ENCODE data around the gene CACNA1C.
A peak's percentile ranks its signal among the peaks of the same experiment; 100 is the strongest.

CACNA1C gene

DNA sequence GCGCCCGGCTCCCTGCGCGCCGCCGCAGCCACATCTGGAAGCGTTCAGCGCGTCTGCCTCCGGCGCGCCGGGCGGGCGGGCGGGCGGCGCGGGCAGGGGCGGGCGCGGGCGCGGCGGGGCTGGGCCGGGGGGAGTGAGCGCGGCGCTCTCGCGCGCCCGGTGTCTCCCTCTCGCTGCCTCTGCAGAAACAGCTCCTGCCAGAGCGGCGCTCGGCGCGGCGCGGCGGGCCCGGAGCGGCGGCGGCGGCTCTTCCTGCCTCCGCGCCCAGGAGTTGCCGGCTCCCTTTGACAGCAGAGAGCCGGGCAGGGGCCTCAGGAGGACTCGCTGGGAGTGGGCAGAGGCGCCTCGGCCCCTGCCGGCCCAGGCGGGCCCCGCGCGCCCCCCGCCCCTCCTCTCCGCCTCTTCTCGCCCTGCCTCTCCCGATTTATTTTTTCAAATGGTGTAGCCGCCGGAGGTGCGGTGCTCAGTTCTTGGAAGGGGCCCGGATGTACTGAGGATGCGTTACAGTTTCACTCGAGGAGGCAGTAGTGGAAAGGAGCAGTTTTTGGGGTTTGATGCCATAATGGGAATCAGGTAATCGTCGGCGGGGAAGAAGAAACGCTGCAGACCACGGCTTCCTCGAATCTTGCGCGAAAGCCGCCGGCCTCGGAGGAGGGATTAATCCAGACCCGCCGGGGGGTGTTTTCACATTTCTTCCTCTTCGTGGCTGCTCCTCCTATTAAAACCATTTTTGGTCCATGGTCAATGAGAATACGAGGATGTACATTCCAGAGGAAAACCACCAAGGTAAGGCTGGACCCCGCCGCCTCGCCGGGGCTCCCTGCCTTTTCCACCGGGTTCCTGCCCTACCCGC lies at the start of gene CACNA1C:
Gene CACNA1C (plus strand): TSS at position 162 of the 853 bp plus-strand sequence. CDS start 576 bp downstream, at position 738.
- DNase-seq (ENCODE audit: low read depth): no peak

- DNase-seq (ENCODE audit: low read depth): peak; percentile 2
These were observed 49.1 kb upstream of the CACNA1C start for GRCh38 chr12:2003676-2004112.

DNA sequence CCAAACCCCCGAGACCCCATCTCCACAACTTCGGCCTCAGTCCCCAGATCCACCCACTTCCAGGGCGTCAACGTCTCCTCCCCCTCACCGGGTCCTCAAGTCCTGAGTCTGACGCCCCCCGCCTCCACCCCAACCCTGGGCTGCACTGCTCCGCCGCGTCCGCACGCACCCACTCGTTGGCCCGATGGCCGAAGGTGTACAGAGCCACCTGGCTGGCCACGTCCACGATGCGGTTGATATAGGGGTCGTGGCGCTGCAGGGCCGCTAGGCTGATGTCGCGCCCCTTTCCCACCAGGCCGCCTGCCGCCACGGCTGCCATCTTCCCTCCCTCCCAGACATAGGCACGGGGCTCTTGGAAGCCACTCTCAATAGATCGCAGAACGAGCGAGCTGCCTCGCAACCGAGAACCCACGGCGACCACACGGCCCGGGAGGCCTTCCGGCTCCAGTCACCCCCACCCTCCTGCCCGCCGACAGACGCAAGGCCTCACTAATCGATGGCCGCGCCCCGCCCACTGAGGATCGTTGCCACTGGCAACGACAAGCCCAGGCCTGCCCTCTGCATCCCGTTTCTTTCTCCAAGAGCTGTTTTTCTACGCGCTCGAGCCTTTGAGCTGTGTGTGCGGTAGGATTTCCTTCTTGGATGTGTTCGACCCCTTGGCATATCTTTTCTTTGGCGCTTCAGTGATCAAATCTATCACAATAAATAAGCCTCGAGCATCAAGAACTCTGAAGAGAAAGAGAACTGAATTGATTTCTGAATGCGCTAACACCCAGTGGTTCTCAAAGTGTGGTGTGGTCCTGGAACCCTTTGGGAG lies 48.5 kb upstream of the CACNA1C start, which contains the start of gene DCP1B:
Gene DCP1B (minus strand): TSS at position 345 of the 817 bp plus-strand sequence. CDS start 26 bp downstream, at position 319.
- DNase-seq (ENCODE audit: low read depth): peak; percentile 93

DNA sequence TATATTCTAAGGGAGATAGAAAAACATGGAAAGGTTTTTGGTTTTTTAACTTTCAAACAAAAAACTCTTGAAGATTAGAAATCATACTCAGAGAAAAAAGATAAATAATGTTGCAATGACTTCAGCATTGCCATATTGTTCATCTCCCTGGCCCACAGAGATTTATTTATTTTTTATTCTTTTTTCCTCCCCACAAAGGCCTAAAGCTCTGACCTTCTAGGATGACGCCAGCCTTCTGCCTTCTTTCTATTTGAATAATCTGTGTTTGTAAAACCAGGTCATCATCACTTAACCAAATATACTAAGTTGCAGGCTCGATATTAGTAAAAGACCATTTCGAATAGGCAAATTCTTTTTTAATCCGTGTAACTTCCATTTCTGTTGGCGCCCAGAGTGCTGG lies 44.1 kb upstream of the CACNA1C start:
- DNase-seq (ENCODE audit: low read depth): peak; percentile 4

DNA sequence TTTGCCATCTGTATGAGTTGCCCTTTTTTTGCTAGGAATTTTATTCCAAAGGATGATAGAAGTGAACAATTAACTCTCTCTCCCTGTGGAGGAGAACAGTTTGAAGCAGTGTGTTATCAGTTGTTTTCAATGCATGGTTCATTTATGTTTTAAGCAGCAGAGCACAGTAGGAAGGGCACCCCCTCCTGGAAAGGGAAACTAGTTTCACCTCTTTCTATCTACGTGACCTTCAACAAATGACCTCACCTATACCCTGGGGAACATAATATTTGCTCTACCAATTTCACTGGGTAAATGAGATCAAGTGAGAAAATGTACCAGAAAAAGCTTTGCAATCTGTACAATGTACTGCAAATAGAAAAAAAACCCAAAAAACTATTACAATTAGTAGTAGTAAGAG lies 43.2 kb upstream of the CACNA1C start:
- no peak for DNase-seq (ENCODE audit: low read depth)

GRCh38 chr12:2011643-2012607 lies 40.9 kb upstream of the CACNA1C start:
- DNase-seq (ENCODE audit: low read depth): no peak

- no peak for DNase-seq (ENCODE audit: low read depth)
These were observed 39.7 kb upstream of the CACNA1C start for GRCh38 chr12:2013086-2013485.

GRCh38 chr12:2013527-2014223 lies 39.1 kb upstream of the CACNA1C start:
- no peak for DNase-seq (ENCODE audit: low read depth)

DNA sequence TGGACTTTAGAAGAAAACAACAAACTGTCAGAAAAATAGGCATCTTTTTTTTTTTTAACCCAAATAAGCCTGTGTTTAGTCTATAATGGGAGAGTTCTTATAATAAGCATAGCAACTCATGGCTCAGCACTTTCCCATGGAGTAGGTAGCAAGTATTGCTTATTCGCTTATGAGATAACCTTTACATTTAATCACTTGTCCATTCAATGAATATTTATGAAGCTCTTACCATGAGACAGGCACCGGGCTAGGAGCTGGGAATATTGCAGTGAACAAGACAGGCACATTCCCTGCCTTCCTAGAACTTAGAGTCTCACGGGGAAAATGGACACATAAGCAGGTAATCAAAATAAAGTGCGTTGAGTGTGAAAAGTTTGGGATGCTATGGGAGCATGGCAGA lies 38.6 kb upstream of the CACNA1C start:
- no peak for DNase-seq (ENCODE audit: low read depth)

- DNase-seq (ENCODE audit: low read depth): no peak
These were observed 35.8 kb upstream of the CACNA1C start for GRCh38 chr12:2016862-2017545.

- no peak for DNase-seq (ENCODE audit: low read depth)
These were observed 35.0 kb upstream of the CACNA1C start for GRCh38 chr12:2017546-2018337.

GRCh38 chr12:2018391-2018790 lies 34.4 kb upstream of the CACNA1C start:
- DNase-seq (ENCODE audit: low read depth): no peak

DNA sequence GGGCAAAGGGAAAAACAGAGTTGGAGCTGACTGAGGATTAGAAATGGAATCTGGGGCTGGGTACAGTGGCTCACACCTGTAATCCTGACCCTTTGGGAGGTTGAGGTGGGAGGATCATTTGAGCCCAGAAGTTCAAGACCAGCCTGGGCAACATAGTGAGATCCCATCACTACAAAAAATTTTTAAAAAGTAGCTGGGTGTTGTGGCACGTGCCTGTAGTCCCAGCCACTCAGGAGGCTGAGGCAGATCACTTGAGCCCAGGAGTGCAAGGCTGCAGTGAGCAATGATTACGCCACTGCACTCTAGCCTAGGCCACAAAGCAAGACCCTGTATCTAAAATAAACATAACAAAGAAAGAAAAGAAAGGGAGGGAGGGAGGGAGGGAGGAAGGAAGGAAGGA lies 33.7 kb upstream of the CACNA1C start:
- DNase-seq (ENCODE audit: low read depth): no peak

GRCh38 chr12:2020511-2020910 lies 32.3 kb upstream of the CACNA1C start:
- DNase-seq (ENCODE audit: low read depth): no peak

DNA sequence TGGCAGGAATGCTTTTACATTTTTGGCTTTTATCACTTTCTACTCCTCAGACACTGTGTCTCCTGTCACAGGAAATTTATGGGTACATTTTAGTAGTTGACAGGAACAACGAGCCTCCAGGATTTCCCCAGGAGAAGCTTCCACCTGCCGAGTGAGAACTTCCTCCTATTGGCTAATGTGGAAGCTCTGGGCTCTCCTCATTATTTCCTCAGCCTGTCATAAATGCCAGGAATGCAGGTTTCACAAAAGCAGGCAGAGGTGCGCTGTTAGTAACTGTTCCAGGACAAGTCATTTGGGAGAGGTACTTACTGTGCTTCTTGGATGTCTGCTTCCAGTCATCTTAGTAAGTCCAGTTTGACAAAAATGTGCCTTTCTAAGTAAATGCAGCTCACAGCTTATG lies 29.4 kb upstream of the CACNA1C start:
- DNase-seq (ENCODE audit: low read depth): no peak

- DNase-seq (ENCODE audit: low read depth): peak; percentile 10
These were observed 25.4 kb upstream of the CACNA1C start for GRCh38 chr12:2027351-2027750.

GRCh38 chr12:2029851-2030250 lies 22.9 kb upstream of the CACNA1C start:
- DNase-seq (ENCODE audit: low read depth): no peak

DNA sequence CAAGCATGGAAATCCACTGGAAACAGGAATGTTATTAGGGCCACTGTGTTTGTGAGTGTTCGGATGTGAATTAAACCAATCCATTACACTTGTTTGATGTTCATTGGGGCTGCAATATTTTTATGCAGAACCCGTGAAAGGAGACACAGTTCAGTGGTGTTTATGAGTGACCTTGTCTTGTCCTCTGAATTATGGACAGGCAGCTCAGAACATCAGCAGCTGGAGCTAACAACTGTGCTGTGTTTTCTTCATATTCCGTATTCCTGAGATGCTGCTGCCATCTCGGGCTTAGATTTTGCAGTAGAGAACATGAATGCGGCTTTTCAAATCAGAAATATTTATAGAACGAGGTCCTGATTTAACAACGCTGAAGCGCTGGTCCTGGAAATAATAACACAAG lies 20.3 kb upstream of the CACNA1C start:
- DNase-seq (ENCODE audit: low read depth): no peak

DNA sequence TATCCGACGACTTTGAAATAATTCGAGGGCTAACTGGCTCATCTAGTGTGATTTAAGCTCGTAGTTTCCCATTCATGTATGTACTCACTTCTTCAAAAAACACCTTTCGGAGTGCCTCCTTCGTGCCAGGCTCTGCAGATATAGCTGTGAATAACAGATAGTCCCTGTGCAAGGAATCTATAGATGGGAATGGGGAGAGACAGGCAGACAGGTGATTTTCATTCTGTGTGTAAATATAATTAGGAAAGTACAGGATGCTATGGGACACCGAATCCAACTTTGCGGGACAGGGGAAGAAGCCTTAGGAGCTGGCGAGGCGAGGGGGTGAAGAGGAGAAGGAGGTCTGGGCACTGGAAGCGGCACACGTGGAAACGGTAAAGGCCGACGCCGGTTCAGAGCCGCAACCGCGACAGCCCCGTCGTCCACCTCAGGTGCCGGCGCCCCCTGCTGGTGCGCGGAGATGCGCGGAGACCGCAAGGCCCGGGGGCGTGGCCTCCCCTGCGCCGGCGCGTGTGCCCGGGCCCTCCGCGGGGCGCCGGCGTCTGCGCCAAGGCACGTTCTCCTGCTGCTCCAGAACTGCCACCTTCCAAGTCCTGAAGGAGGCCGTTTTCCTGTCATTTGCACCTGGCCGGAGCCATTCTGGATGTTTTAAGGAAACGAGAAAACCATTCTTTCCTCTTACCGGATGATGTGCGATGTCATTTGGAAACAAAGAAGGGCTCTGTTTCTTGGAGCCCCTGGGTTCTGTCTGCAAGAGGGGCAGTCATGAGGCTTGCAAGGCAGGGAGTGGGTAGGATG lies 18.0 kb upstream of the CACNA1C start:
- no peak for DNase-seq (ENCODE audit: low read depth)

All from non-pigmented ciliary epithelial cell (primary cell).